Central memory CD8-positive, alpha-beta T cell (primary cell): ENCODE results near the gene CDC16.
"Not testable (repeated sequence)": the region's sequence is repeated elsewhere in the genome, so short reads cannot be mapped to it uniquely, and the experiment has no call there.

Experiments
- ATAC-seq: fragments of 150-1000 bp; cut with Tn5 transposase; replicated peaks from 2 replicates; pipeline ENCODE4 v1.10.0; 2022; ENCODE audit warnings: mild to moderate bottlenecking, moderate FRiP score, moderate number of reproducible peaks; ENCODE audit not compliant: poor library complexity, severe bottlenecking; ENCODE audit errors: extremely low read depth
- DNase-seq, 2 donors: peaks; one replicate each; pipeline ENCODE4 v3.0.0; 2021; ENCODE audit warnings: low spot score in 2 of 2
- H3K27ac Mint-ChIP-seq: one replicate; pipeline ENCODE4 v1.8.0; 2022; ENCODE audit warnings: low read depth, mild to moderate bottlenecking, moderate library complexity, mixed read lengths
- H3K27me3 Mint-ChIP-seq: one replicate; pipeline ENCODE4 v1.8.0; 2022; ENCODE audit warnings: mixed read lengths
- H3K36me3 Mint-ChIP-seq: one replicate; pipeline ENCODE4 v1.8.0; 2022; ENCODE audit warnings: mild to moderate bottlenecking, moderate library complexity, mixed read lengths; ENCODE audit not compliant: insufficient read depth
- H3K4me1 Mint-ChIP-seq: one replicate; pipeline ENCODE4 v1.8.0; 2022; ENCODE audit warnings: mixed read lengths
- H3K4me3 Mint-ChIP-seq: one replicate; pipeline ENCODE4 v1.8.0; 2022; ENCODE audit warnings: mild to moderate bottlenecking, moderate library complexity, mixed read lengths
- H3K9me3 Mint-ChIP-seq: one replicate; pipeline ENCODE4 v1.8.0; 2022; ENCODE audit warnings: mixed read lengths

CDC16 gene

GRCh38 chr13:114257014-114257413, 22.3 kb downstream of the CDC16 start:
- peaks cover 30% of the 10 kb centered on the region for H3K4me1 Mint-ChIP-seq
- no peak overlapping the region for H3K27ac Mint-ChIP-seq
- peaks cover 60% of the 10 kb centered on the region for H3K36me3 Mint-ChIP-seq
- ATAC-seq (no peak), DNase-seq (no peak)
- H3K4me3 Mint-ChIP-seq, result no peak overlapping the region
- no peaks in the 10 kb centered on the region for H3K27me3 Mint-ChIP-seq
- H3K9me3 Mint-ChIP-seq, result no peaks in the 10 kb centered on the region

GRCh38 chr13:114258589-114258988, 23.9 kb downstream of the CDC16 start:
- no peak for ATAC-seq
- Mint-ChIP-seq H3K27ac (no peak overlapping the region), H3K4me1 (peaks cover 44% of the 10 kb centered on the region), H3K36me3 (peaks cover 61% of the 10 kb centered on the region), H3K4me3 (no peak overlapping the region), H3K27me3 (no peaks in the 10 kb centered on the region), H3K9me3 (no peaks in the 10 kb centered on the region)
- no peak for DNase-seq

- ATAC-seq (no peak), DNase-seq (no peak)
- no peak overlapping the region for H3K4me3 Mint-ChIP-seq
- no peaks in the 10 kb centered on the region for H3K9me3 Mint-ChIP-seq
- no peak overlapping the region for H3K27ac Mint-ChIP-seq
- H3K4me1 Mint-ChIP-seq, result peaks cover 47% of the 10 kb centered on the region
- H3K27me3 Mint-ChIP-seq, result no peaks in the 10 kb centered on the region
- H3K36me3 Mint-ChIP-seq, result peaks cover 57% of the 10 kb centered on the region
These were observed 24.7 kb downstream of the CDC16 start for GRCh38 chr13:114259374-114259773.

- H3K27ac Mint-ChIP-seq, result no peak overlapping the region
- peaks cover 52% of the 10 kb centered on the region for H3K36me3 Mint-ChIP-seq
These were observed 25.3 kb downstream of the CDC16 start for GRCh38 chr13:114259974-114260373.

GRCh38 chr13:114260814-114261213, 26.1 kb downstream of the CDC16 start:
- Mint-ChIP-seq H3K4me3 (peak overlapping the region; percentile 9), H3K36me3 (peaks cover 53% of the 10 kb centered on the region), H3K4me1 (peaks cover 43% of the 10 kb centered on the region), H3K9me3 (no peaks in the 10 kb centered on the region), H3K27ac (peak overlapping the region; percentile 83), H3K27me3 (no peaks in the 10 kb centered on the region)
- DNase-seq (no peak), ATAC-seq (no peak)

More at GRCh38 chr13:114259974-114260373, 25.3 kb downstream of the CDC16 start:
- DNase-seq, result no peak
- no peaks in the 10 kb centered on the region for H3K9me3 Mint-ChIP-seq
- H3K4me1 Mint-ChIP-seq, result peaks cover 42% of the 10 kb centered on the region
- no peak overlapping the region for H3K4me3 Mint-ChIP-seq
- ATAC-seq, result no peak
- H3K27me3 Mint-ChIP-seq, result no peaks in the 10 kb centered on the region

GRCh38 chr13:114261328-114261965, 26.8 kb downstream of the CDC16 start:
- H3K27ac Mint-ChIP-seq, result peak overlapping the region; percentile 83
- ATAC-seq (no peak), DNase-seq (no peak)
- peaks cover 56% of the 10 kb centered on the region for H3K36me3 Mint-ChIP-seq
- H3K4me3 Mint-ChIP-seq, result peak overlapping the region; percentile 27
- no peaks in the 10 kb centered on the region for H3K27me3 Mint-ChIP-seq
- no peaks in the 10 kb centered on the region for H3K9me3 Mint-ChIP-seq
- peaks cover 47% of the 10 kb centered on the region for H3K4me1 Mint-ChIP-seq

GRCh38 chr13:114263578-114263977, 28.9 kb downstream of the CDC16 start:
- Mint-ChIP-seq H3K4me1 (peaks cover 57% of the 10 kb centered on the region), H3K27me3 (no peaks in the 10 kb centered on the region), H3K27ac (peak overlapping the region; percentile 11), H3K9me3 (no peaks in the 10 kb centered on the region), H3K4me3 (peak overlapping the region; percentile 35), H3K36me3 (peaks cover 44% of the 10 kb centered on the region)
- peak in 1 of 2 donors; percentile 53 for DNase-seq
- peak; percentile 77 for ATAC-seq

GRCh38 chr13:114264313-114264712, 29.6 kb downstream of the CDC16 start:
- H3K27ac Mint-ChIP-seq, H3K9me3 Mint-ChIP-seq, ATAC-seq, H3K4me3 Mint-ChIP-seq, DNase-seq, H3K27me3 Mint-ChIP-seq: not testable (repeated sequence)
- H3K4me1 Mint-ChIP-seq, result peaks cover 64% of the 10 kb centered on the region
- H3K36me3 Mint-ChIP-seq, result peaks cover 42% of the 10 kb centered on the region

GRCh38 chr13:114264886-114265611, 30.4 kb downstream of the CDC16 start:
- Mint-ChIP-seq H3K4me3 (no peak overlapping the region), H3K27ac (no peak overlapping the region), H3K27me3 (no peaks in the 10 kb centered on the region), H3K36me3 (peaks cover 38% of the 10 kb centered on the region), H3K9me3 (no peaks in the 10 kb centered on the region), H3K4me1 (peaks cover 64% of the 10 kb centered on the region)
- no peak for ATAC-seq
- no peak for DNase-seq

- Mint-ChIP-seq H3K4me1 (peaks cover 59% of the 10 kb centered on the region), H3K9me3 (no peaks in the 10 kb centered on the region), H3K36me3 (peaks cover 32% of the 10 kb centered on the region), H3K27me3 (no peaks in the 10 kb centered on the region), H3K27ac (no peak overlapping the region), H3K4me3 (no peak overlapping the region)
- no peak for DNase-seq
- ATAC-seq, result no peak
These were observed 31.5 kb downstream of the CDC16 start for GRCh38 chr13:114266241-114266640.

GRCh38 chr13:114268344-114269280, 33.9 kb downstream of the CDC16 start:
- peak in 1 of 2 donors; percentile 16 for DNase-seq
- peaks cover 39% of the 10 kb centered on the region for H3K4me1 Mint-ChIP-seq
- H3K4me3 Mint-ChIP-seq, result peak overlapping the region; percentile 67
- H3K36me3 Mint-ChIP-seq, result peaks cover 36% of the 10 kb centered on the region
- H3K9me3 Mint-ChIP-seq, result no peaks in the 10 kb centered on the region
- peak; percentile 80 for ATAC-seq
- no peaks in the 10 kb centered on the region for H3K27me3 Mint-ChIP-seq
- H3K27ac Mint-ChIP-seq, result peak overlapping the region; percentile 55

- Mint-ChIP-seq H3K27ac (no peak overlapping the region), H3K9me3 (no peaks in the 10 kb centered on the region), H3K27me3 (no peaks in the 10 kb centered on the region), H3K4me1 (peaks cover 35% of the 10 kb centered on the region), H3K36me3 (peaks cover 36% of the 10 kb centered on the region), H3K4me3 (no peak overlapping the region)
- no peak for ATAC-seq
- no peak for DNase-seq
These were observed 34.6 kb downstream of the CDC16 start for GRCh38 chr13:114269281-114269770.
